Suppressor macrophage (primary cell): ENCODE results near the gene ZBTB4.
"Not testable (repeated sequence)": the region's sequence is repeated elsewhere in the genome, so short reads cannot be mapped to it uniquely, and the experiment has no call there.

ENCODE experiments used
- DNase-seq, 4 experiments: peaks; one replicate each; pipeline ENCODE4 v3.0.0-alpha.2; 2020 to 2022

ZBTB4 gene

DNA sequence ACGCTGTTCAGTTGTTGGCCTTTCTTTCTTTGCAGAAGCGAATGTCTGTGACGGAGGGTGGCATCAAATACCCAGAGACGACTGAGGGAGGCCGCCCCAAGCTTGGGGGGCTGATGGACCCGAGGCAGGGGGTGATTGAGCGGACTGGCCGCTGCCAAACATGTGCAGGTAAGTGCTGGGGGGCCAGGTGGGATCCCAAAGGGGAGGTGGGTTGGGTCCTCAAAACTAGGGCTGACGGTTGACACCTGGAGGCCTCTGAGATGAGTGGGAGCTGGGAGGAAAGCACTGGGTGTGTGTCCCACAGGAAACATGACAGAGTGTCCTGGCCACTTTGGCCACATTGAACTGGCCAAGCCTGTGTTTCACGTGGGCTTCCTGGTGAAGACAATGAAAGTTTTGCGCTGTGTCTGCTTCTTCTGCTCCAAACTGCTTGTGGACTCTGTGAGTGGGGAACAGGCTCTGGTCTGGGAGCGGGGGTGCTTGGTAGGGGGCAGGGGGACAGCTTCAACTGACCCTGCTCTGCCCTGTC is 16.5 kb upstream of the ZBTB4 start:
- no peak for DNase-seq

DNA sequence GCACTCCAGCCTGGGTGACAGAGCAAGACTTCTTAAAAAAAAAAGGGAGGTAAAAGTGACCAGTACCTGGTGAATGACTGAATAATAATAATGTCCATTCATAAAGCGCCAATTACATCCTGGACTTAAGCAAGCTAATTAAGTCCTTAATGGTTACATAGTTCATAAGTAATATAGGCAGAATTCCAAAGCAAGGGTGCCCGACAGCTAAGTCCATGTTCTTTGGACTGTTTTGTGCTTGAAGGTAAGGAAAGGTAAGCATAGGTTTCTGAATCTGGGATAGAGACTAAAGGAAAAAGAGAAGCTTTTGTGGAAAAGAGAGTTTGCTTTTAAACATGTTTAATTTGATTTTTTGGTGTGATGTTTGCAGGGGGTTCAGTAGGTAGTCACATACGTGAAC is 14.5 kb upstream of the ZBTB4 start:
- no peak for DNase-seq

DNA sequence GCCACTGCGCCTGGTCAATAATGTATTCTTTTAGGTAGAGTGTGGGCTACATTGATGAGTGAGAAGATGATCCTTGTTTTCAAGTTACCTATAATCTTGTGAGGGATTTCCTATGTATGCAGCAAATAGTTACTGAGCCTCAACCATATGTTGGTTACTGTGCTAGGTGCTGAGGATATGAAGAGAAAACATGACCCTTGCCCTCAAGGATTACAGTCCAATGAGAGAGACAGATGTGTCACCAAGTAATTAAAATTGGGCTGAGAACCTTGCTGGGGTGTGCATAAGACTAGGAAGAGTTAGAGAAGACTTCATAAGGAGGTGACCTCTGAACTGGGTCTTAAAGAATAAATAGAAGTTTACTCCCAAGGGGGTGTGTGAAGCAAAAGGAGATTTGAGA is 12.2 kb upstream of the ZBTB4 start:
- no peak for DNase-seq

DNA sequence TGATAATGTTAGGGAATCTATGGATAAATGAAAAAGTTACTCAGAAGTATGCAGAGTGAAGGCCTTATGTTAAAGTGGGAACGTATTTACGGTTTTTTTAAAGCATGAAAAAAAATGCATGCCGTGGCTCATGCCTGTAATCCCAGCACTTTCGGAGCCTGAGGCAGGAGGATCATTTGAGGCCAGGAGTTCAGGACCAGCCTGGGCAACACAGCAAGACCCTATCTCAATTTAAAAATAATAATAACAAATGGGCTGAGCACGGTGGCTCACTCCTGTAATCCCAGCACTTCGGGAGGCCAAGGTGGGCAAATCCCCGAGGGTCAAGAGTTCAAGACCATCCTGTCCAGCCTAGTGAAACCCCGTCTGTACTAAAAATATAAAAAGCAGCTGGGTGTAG is 10.7 kb upstream of the ZBTB4 start:
- no peak for DNase-seq

DNA sequence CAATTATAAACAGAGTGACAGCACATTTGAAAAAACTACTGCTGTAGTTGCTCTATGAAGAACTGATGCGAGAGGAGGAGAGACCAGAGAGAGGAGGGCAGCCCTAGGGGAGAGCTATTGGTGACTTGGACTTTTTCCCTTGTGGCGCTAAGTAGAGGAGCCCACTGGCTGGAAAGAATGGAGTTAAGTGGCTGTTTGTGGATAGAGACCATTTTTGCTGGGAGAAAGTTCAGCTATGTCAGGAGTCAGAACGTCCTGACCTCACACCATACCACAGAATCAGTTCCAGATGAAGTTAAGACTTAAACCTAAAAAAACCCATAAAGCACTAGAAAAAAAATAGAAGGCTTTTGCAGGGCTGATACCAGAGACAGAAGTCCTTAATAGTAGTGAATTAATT is 6.8 kb upstream of the ZBTB4 start:
- DNase-seq, result no peak

DNA sequence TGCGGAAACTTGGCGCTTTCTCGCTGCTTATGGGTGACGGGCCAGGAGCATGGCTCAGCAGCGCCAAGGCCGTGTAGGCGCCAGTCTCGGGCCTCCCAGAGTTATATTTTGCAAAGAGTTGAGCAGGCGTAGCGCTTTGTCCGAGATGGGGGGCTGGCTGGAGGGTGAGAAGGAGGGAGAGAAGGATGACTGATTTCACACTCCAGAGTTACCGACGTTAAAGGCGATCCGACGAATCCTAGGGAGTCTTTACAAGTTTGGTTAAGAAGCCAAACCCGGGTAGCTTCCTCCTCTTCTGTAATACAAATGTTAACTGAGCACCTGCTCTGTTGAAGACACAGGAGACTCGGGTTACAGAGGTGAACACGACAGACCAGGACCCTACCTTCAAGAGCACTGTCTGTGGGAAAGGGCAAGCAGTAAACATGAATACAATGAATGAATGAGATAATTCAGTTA is 5.5 kb upstream of the ZBTB4 start:
- no peak for DNase-seq

DNA sequence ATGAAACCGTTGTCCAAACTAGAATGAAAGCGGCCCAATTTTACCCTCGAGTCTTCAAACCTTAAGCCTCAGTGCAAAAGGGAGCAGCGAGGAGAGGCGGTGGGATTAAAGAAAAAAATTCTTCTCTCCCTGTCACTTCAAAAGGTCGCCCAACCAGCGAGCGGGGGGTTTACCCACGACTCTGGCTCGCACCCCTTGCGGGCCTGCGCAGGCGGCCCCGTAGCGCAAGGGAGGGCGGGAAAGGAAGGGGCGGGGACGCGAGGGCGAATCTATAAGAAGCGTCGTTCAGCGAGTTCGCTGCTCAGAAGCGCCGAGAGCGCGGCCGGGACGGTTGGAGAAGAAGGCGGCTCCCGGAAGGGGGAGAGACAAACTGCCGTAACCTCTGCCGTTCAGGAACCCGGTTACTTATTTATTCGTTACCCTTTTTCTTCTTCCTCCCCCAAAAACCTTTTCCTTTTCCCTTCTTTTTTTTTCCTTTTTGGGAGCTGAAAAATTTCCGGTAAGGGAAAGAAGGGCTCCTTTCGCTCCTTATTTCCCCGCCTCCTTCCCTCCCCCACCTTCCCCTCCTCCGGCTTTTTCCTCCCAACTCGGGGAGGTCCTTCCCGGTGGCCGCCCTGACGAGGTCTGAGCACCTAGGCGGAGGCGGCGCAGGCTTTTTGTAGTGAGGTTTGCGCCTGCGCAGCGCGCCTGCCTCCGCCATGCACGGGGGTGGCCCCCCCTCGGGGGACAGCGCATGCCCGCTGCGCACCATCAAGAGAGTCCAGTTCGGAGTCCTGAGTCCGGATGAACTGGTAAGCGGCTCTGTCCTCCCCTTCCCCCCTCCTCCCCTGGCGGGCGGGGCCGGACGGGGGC is 4.9 kb upstream of the ZBTB4 start, which contains the start of gene POLR2A:
POLR2A (plus strand) TSS at position 300 of the 852 bp plus-strand sequence.
- peak; percentile 98 to 99 (median 99) for DNase-seq

DNA sequence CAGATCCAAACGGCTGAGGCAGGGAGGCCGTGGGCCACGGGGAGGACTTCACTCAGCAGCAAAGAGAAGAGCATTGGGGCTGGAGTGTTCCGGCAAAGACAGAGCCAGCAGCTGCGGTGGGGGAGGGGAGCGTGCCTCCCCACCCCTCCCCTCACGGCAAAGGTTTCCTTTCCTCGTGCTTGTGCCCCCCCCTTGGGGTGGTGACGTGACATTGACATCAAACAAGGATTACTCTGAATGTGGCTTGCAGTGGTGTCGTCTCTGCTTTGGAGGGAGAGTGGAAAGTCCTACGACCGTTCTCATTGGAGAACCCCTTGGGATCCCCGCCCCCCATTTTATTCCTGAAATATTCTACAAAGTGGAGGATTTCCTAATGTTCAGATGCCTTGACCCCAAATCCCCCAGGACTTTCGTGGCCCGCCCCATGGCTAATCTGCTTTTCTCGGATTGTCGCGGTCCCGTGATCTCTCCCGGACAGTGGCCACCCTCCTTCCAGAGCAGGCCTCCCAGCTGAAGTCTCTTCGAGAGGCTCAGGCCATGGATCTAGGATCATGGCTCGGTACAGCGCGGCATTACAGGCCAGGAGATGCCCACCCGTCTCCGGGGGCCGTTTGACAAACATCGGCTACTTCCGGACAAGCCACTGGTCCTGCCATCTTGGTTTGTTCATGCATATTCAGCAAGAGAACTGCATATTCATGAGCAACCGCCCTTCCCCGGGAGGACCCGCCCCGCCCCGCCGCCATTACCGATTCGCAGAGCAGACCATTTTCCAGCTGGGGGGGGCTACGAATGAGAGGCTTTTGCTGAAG is 4.0 kb upstream of the ZBTB4 start:
- peak; percentile 93 to 96 (median 94) for DNase-seq

DNA sequence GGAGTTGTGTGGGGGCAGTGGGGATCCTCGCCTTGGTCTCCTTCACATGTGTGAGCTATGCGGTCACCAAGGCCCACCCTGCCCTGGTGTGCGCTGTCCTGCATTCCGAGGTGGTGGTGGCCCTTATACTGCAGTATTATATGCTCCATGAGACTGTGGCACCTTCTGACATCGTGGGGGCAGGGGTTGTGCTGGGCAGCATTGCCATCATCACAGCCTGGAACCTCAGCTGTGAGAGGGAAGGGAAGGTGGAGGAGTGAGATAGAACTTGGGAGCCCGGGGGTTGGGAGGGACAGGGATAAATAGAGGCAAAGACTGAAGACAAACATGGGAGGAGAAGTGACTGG is 3.3 kb upstream of the ZBTB4 start:
- not testable (repeated sequence) for DNase-seq

DNA sequence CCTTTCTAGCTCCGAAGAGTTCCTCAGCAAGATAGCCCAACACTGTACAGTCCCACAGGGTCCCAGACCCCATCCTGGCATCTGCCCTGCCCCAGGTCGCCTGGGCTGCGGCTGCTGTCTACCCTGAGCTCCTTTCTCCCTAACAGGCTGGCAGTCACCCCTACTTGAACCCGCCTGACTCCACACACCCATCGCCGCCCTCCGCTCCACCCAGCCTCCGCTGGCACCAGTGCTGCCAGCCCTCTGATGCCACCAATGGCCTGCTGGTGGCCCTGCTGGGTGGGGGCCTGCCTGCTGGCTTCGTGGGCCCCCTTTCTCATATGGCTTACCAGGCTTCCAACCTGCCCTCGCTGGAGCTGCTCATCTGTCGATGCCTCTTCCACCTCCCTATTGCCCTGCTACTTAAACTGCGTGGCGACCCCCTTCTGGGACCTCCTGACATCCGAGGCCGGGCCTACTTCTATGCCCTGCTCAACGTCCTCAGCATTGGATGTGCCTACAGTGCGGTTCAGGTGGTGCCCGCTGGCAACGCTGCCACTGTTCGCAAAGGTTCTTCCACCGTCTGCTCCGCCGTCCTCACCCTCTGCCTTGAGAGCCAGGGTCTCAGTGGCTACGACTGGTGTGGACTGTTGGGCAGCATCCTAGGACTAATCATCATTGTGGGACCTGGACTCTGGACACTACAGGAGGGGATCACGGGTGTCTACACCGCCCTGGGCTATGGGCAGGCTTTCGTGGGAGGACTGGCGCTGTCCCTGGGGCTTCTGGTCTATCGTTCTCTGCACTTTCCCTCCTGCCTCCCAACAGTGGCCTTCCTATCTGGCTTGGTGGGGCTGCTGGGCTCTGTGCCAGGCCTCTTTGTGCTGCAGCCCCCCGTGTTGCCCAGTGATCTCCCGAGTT is 2.7 kb upstream of the ZBTB4 start:
- not testable (repeated sequence) for DNase-seq

DNA sequence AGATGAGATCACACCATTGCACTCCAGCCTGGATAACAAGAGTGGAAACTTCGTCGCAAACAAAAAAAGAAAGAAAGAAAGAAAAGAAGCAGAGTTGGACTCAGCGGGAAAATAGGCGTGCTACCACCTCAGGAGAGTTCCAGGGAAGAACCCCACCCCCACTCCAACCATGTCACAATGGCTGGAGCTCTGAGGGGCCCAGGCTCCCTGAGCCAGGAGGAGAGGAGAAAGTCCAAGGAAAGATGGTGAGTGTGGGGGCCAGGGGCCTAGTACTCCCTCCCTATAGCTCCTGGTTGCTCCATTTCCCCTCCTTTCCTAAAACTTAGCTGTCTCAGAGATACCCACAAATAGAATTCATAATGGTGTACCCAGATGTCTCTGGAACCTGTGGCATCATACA is 1.8 kb upstream of the ZBTB4 start, which contains the start of gene SLC35G6:
SLC35G6 (plus strand) TSS at position 172 of the 400 bp plus-strand sequence; CDS start at position 243, 71 bp downstream.
- DNase-seq, result not testable (repeated sequence)

DNA sequence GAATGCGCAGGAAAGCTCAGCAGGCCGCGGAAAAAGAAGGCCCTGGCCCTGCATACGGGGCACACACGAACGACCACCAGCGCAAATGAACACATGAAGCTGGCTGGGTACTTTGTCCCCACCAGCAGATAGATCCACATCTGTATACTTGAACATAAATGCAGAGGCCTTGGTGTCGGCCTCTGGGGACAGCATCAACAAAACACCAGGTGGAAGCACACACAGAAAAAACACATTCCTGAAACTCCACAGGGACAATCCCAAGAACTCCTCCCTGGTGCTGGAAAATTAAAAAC is 606 bp upstream of the ZBTB4 start:
- no peak for DNase-seq

DNA sequence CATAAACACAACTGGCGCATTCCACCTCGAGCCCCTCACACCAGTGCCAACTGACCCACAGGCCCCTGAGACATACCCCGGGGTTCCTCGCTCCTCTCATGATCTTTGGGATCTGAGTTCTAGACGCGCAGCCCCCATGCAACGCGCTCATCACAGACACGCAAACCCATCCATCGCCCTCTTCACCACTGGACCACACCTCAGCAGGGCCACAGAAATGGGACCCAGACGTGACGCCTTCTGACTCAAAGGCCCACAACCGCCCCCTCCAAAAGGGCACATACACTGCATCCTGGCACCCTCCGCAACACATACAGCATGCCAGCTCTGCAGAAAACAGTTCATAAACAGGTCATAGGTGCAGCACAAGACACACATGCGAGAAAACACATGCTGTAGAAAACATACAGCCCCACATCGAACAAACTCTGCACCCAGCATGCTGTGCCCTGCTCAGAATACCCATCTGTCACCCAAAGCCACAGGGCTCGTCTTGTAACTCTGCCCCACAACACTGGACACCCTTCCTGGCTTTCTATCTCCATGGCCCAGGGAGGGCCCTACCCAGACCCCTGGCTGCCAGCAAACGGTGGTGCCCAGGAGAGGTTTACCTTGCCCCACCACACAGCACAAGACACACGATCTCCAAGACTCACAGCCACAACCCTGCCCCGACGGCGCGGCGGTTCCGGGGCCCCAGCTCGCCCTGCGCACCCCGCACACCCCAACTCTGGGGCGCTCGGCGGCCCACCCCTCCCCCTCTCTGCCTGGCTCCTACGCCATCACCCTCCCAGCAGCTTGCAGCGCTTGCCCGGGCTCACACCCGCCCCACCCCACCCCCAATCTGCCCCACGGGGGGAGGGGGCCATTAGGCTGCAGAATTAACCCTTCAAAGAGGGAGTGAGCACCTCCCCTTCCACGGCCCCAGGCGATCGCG is 887 bp downstream of the ZBTB4 start:
- DNase-seq, result peak; percentile 40 to 74 (median 52)

DNA sequence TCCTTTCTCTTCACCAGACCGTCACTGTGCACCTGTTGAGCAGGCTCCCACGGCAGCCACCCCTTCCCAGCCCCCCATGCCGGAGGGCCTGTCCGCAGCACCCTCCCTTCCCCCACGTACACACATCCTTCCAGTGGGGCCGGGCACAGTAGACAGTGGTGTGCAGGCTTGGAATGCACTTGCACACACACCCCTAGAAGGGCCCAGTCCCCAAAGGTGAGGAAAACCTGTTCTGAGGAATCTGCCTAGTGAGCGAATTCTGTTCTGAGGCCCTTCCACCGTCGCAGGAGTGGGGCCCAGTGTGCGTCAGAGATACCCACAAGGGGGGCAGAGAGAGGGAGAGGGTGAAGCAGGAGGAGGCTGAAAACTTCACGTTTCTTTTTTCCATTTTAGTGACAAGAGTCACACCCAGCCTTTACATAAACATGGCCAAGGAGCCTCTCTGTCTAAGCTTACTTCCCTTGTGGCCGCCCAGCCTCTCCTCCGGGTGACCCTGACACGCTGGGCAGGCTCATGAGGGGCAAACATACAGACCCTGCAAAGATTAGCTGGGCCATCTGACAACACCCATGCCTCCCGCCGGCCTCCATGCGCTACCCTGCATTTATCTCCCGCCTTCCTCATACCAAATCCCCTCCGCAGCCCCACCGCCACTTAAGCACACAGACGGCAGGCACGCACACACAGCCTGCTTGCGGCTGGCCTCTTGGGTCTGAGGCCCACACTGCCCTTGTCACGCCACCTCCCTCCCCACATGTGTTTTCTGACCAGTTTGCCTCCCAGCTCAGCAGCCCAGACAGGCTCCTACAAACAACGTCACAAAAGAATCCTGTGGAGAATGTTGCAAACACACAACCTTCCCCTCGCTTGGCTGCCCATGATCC is 1.8 kb downstream of the ZBTB4 start:
- peak; percentile 79 to 86 (median 82) for DNase-seq

DNA sequence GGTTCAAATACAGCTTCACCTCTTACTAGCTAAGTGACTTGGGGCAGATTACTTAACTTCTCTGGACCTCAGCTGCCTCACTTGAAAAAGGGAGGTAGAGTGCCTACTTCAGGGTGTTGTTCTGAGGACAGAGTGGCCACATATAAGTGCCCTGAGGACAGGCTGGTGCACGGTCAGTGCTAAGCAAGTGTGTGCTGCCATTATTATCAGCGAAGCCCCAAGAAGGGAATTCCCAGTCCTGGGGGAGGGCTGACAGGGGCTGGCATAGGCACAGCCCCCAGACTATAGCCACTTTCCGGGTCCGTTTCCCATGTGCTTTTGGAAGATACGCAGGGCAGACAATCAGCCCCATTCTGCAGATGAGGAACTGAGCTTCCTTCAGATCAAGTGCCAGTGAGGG is 2.5 kb downstream of the ZBTB4 start:
- peak in 2 of 4 experiments; percentile 25 to 27 for DNase-seq

DNA sequence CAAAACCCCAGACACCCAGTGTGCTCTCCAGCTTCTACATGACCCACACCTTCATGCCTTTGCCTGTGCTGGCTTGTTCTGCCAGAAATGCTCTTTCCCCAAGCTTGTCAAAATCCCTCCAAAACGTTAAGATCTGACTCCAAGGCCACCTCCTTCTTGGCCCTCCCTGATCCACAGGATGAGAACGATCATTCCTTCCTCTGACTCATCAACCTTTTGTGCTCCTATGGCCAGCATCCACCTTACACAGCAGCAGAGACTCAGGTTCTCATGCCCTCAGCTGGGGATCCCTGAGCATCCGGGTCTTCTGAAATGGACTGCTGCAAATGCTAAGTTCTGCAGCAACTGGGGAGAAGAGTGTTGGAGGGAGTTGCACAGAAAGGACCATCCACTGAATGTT is 2.9 kb downstream of the ZBTB4 start:
- DNase-seq, result no peak

DNA sequence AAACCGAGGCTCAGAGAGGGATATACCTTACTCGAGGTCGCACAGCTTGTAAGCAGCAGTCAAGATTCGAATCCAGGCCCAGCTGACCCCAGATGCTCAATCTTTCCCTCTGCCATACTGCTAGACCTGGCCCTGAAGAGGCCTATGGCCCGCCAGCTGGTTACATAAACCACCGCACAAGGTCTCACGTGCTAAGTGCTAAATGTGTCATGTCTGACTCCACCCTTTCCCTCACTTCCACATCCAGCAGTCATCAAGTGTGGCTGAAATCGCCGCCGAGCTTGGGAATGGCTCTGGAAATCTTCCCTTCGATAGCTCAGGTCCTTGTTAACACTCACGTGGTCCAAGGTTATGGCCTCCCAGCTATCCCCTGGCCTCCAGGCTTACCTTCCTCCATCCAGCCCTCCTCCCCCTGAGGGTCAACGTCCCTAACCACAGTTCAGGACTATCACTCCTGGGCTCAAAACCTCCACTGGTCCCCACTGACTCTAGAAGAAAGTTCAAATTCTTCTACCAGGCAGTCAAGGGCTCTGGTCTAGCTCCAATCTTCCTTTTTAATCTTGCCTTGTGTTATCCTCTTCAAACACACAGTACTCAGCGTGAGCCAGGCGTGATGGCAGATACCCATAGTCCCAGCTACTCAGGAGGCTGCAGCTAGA is 3.5 kb downstream of the ZBTB4 start:
- peak; percentile 73 to 85 (median 84) for DNase-seq

DNA sequence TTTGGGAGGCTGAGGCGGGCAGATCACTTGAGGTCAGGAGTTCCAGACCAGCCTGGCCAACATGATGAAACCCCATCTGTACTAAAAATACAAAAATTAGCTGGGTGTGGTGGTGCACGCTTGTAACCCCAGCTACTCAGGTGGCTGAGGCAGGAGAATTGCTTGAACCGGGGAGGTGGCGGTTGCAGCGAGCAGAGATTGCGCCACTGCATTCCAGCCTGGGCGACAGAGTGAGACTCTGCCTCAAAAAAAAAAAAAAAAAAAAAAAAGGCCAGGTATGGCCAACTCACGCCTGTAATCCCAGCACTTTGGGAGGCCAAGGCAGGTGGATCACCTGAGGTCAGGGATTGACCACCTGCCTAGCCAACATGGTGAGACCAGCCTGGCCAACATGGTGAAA is 4.7 kb downstream of the ZBTB4 start:
- DNase-seq, result not testable (repeated sequence)

DNA sequence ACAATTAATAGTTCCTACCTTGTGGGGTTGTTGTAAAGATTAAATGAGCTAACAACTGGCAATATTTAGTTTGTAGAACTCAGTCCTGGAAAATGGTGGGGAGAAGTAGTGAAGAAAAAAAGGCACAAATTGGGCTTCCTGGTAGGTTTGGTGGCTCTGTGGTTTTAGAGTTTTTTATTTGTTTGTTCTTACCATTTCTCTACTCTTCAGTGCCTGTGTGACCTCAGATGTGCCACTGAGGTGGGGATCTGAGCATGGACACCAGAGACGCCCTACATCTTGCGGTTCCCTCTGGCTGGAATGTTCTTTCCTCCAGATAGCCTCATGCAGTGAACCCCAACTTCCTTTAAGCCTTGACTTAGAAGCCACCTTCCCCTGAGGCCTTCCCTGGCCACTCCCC is 7.7 kb downstream of the ZBTB4 start:
- DNase-seq, result no peak
